ENCODE results near the gene SLC45A3.

GRCh38 chr1:205698921-205699320, 18.6 kb upstream of the SLC45A3 start:
- TF ChIP-seq CTCF (conservative IDR thresholded peaks at IDR 0.05) (no peak), ZFX (IDR thresholded peaks at IDR 0.05) (no peak)

All from C4-2B (cell line).